GM12873 (cell line): Measurements from ENCODE around the gene PIGR.

Experiments used
- TF ChIP-seq, protein P1 (sequence below): IDR thresholded peaks from 2 replicates; pipeline ENCODE4 v1.5.1; 2012; ENCODE audit warnings: low read depth, mild to moderate bottlenecking, moderate library complexity, low read length, control low read depth; ENCODE audit not compliant: insufficient read depth; ENCODE audit errors: missing control alignments

The PIGR gene

DNA sequence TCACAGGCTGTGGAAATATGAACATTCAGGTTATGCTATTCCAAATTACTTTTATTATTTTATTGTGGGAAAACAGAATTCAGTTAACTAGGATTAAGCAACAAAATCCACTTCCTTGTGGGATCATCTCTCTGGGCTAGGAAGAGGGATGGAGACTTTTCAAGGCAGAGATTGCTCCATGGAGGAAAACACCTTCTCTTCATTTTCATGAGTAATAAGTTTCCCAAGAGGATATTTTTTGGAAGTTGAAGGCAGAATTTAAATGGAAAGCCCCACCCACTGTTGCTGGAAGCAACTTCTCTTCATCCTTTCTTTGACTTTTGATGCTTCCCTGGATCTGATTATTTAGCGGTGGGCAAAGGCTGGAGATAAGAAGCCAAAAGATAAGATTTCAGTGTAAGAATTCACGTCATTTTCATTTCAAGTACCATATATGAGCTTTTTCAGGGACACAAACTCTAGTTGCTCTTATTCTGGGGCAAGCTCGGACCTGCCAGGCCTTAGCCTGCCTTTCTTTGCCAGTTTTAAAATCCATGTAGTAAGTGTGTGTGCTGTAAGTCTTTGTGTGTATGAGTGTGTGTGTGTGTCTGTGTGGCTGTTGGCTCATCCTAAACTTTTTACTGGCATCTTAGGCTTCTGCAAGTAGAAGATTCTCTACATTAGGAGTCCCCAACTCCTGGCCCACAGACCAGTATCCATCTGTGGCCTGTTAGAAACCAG lies 60.8 kb downstream of the PIGR start:
- TF ChIP-seq, protein P1, sequence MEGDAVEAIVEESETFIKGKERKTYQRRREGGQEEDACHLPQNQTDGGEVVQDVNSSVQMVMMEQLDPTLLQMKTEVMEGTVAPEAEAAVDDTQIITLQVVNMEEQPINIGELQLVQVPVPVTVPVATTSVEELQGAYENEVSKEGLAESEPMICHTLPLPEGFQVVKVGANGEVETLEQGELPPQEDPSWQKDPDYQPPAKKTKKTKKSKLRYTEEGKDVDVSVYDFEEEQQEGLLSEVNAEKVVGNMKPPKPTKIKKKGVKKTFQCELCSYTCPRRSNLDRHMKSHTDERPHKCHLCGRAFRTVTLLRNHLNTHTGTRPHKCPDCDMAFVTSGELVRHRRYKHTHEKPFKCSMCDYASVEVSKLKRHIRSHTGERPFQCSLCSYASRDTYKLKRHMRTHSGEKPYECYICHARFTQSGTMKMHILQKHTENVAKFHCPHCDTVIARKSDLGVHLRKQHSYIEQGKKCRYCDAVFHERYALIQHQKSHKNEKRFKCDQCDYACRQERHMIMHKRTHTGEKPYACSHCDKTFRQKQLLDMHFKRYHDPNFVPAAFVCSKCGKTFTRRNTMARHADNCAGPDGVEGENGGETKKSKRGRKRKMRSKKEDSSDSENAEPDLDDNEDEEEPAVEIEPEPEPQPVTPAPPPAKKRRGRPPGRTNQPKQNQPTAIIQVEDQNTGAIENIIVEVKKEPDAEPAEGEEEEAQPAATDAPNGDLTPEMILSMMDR: no peak

DNA sequence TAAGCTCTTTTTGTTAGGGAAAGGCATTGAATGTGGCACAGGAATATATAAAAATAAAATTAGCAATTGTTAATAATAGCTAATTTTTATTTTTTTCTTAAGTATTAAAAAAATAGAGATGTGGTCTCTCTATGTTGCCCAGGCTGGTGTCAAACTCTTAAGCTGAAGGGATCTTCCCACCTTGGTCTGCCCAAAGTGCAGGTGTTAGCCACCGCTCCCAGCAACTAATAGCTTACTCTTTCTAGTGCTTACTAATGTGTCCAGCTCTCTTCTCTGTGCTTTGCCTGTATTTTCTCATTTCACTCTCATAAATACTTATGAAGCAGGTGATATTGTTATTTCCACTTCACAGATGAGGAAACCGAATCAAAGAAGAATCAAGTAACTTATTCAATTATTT lies 62.4 kb downstream of the PIGR start:
- TF ChIP-seq, protein P1: no peak

DNA sequence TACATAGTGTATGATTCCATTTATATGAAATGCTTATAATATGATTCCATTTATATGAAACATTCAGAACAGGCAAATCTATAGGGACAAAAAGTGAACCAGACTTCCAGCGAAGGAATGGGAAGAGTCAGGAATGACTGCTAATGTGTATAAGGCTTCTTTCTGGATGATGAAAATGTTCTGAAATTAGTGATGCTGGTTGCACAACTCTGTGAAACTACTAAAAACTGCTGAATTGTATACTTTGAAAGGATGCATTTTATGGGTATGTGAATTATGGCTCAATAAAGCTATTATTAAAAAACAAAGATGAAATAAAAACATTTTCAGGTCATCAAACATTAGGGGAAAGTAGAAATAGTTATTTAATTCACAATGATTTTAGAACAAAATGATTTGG lies 63.1 kb downstream of the PIGR start:
- TF ChIP-seq, protein P1: no peak

DNA sequence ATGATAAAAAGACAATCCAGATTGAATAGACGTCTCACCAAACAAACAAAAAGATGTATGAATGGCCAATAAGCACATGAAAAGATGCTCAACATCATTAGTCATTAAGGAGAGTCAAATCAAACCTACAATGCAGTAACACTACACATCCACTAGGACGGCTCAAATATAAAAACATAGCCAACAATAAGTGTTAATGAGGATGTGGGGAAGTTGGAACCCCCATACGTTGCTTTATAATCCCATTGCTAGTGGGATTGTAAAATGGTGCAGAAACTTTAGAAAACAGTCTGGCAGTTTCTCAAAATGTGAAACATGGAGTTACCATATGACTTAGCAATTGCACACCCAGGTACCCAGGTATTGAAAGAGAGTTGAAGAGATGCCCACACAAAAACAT lies 63.7 kb downstream of the PIGR start:
- TF ChIP-seq, protein P1: peak; percentile 48

DNA sequence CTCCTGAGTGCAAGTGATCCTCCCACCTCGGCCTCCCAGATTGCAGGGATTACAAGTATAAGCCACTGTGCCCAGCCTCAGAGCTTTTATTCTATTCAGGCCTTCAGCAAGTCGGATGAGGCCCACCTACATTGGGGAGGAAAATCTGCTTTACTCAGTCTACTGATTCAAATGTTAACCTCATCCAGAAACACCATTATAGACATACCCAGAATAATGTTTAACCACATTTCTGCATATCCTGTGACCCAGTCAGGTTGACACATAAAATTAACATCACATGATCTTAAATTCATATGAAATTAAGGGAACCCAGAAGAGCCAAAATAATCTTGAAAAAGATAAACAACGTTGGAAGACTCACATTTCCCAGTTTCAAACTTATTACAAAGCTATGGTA lies 66.0 kb downstream of the PIGR start:
- TF ChIP-seq, protein P1: no peak
